HG02623 (cell line): Measurements from ENCODE around the gene MBTPS2.

Experiments
- ATAC-seq: cut with Tn5 transposase; IDR thresholded peaks from one replicate; pipeline ENCODE4 v1.9.1; 2021; ENCODE audit warnings: moderate library complexity; ENCODE audit not compliant: unreplicated experiment

MBTPS2 gene

DNA sequence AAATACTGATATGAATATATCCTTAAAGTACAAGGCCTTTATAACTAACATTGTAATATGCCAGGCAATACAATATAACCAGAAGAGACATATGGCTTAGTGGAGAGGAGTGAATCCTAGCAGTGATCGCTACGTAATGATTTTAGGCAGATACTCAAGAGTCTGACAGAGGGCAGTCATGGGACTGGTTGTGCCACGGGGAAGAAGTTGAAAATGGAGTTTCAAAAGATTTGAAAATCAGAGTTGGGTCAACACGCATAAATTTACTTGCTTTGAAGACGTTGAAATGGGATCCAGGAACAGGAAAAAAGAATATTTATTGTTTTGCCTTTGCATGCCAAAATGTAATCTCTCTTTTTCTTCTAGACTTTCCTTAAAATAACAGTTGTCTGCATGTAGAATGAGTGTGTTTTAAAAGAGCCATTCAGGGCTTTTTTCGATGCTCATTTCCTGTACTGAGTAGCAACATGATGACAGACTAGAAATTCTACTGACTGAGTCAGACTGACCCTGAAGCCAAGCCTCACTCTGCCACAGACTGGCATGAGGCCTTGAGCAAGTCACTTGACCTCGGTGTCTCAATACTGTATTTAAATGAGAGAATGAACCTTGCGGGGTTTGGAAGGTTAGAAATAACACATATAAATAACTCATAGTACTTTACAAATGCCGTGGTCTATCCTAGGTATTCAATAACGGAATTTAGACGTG, 93.0 kb downstream of the MBTPS2 start:
- ATAC-seq = no peak

DNA sequence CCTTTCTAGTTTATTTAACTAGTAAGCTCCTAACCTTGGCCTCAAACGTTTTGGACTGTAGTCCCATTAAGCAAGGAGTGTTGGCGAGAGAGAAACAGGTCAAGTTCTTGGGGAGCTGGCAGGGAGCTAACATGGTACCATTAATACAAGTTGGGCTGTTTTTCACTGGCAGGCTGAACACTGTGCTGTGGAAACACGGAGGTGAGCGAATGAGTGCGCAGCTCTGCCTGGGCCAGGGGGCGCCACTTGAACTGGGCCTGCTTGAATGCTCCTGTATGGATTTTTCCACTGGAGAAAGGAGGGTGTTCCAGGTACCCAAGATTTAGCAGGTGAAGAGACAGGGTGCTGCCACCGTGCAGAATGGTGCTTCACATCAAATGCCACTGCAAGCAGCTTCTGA, 93.7 kb downstream of the MBTPS2 start:
- ATAC-seq = no peak

DNA sequence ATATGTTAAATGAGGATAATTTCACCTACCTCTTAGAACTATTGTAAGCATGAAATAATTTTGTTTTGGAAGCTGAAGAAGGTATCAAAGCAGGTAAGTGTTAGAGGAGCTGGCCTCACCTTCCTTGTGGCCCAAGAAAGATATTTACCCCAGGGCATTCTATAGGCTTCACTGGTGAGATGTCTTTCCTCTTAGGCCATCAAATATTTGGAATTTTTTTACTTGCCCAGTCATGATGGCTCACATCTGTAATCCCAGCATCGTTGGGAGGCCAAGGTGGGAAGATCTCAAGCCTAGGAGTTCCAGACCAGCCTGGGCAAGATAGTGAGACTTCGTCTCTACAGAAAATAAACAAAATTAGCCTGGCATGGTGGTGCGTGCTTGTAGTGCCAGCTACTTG, 95.0 kb downstream of the MBTPS2 start:
- no peak for ATAC-seq
